ENCODE results near the gene TAC4. TPM values are rescaled to one million over a fixed set of nuclear protein-coding genes. Genes with fewer than 3 reads are reported as not detected.

Gene TAC4
- total RNA-seq, 4 donors from 2014 or later, result not detected

- H3K9me3 ChIP-seq, result no peaks in the 10 kb centered on the region
- WGBS, 2 donors, result 72 to 75% methylated on average over 4 of the region's 4 CpGs
- H3K27ac ChIP-seq, result no peak overlapping the region
- DNase-seq (ENCODE audit: low spot score in 2 of 2), result no peak
- TF ChIP-seq POLR2A (IDR thresholded peaks at IDR 0.05), result no peak
- TF ChIP-seq CTCF (IDR thresholded peaks at IDR 0.05), result no peak
- TF ChIP-seq EP300 (IDR thresholded peaks at IDR 0.05), result no peak
- no peaks in the 10 kb centered on the region for H3K27me3 ChIP-seq
- H3K4me3 ChIP-seq, result no peak overlapping the region
- peaks cover 0 to 19% (median 1%) of the 10 kb centered on the region in 4 donors for H3K4me1 ChIP-seq
- peaks cover 0 to 72% (median 14%) of the 10 kb centered on the region in 3 donors for H3K36me3 ChIP-seq
Measured at GRCh38 chr17:49809056-49809455, 38.8 kb downstream of the TAC4 start.

GRCh38 chr17:49798738-49799137, 49.1 kb downstream of the TAC4 start:
- H3K4me1 ChIP-seq, result peaks cover 0 to 28% (median 0%) of the 10 kb centered on the region in 4 donors
- 79 to 90% methylated on average over 2 of the region's 2 CpGs for WGBS, 2 donors
- DNase-seq (ENCODE audit: low spot score in 2 of 2), result no peak
- H3K9me3 ChIP-seq, result no peaks in the 10 kb centered on the region
- TF ChIP-seq EP300 (IDR thresholded peaks at IDR 0.05), result no peak
- TF ChIP-seq CTCF (IDR thresholded peaks at IDR 0.05), result no peak
- TF ChIP-seq POLR2A (IDR thresholded peaks at IDR 0.05), result no peak
- no peak overlapping the region for H3K27ac ChIP-seq
- H3K27me3 ChIP-seq, result no peaks in the 10 kb centered on the region
- H3K4me3 ChIP-seq, result no peak overlapping the region
- peaks cover 7 to 90% (median 9%) of the 10 kb centered on the region in 3 donors for H3K36me3 ChIP-seq

- H3K27me3 ChIP-seq, result no peaks in the 10 kb centered on the region
- H3K4me3 ChIP-seq, result no peak overlapping the region
- TF ChIP-seq POLR2A (IDR thresholded peaks at IDR 0.05), result no peak
- no peak for TF ChIP-seq CTCF (IDR thresholded peaks at IDR 0.05)
- no peak for TF ChIP-seq EP300 (IDR thresholded peaks at IDR 0.05)
- DNase-seq (ENCODE audit: low spot score in 2 of 2), result no peak
- H3K9me3 ChIP-seq, result no peaks in the 10 kb centered on the region
- H3K4me1 ChIP-seq, result peaks cover 0 to 32% (median 3%) of the 10 kb centered on the region in 4 donors
- WGBS, 2 donors, result 78 to 82% methylated on average over 8 of the region's 8 CpGs
- no peak overlapping the region for H3K27ac ChIP-seq
- H3K36me3 ChIP-seq, result peaks cover 7 to 90% (median 14%) of the 10 kb centered on the region in 3 donors
Measured at GRCh38 chr17:49798182-49798581, 49.7 kb downstream of the TAC4 start.

GRCh38 chr17:49795372-49795771, 52.5 kb downstream of the TAC4 start:
- H3K36me3 ChIP-seq, result peaks cover 7 to 78% (median 21%) of the 10 kb centered on the region in 3 donors
- TF ChIP-seq POLR2A (IDR thresholded peaks at IDR 0.05) (no peak), EP300 (IDR thresholded peaks at IDR 0.05) (no peak), CTCF (IDR thresholded peaks at IDR 0.05) (no peak)
- no peaks in the 10 kb centered on the region for H3K9me3 ChIP-seq
- WGBS, 2 donors, result 70 to 89% methylated on average over 5 of the region's 5 CpGs
- no peak for DNase-seq (ENCODE audit: low spot score in 2 of 2)
- no peaks in the 10 kb centered on the region for H3K27me3 ChIP-seq
- peaks cover 0 to 60% (median 13%) of the 10 kb centered on the region in 4 donors for H3K4me1 ChIP-seq
- no peak overlapping the region for H3K4me3 ChIP-seq
- no peak overlapping the region for H3K27ac ChIP-seq

DNA sequence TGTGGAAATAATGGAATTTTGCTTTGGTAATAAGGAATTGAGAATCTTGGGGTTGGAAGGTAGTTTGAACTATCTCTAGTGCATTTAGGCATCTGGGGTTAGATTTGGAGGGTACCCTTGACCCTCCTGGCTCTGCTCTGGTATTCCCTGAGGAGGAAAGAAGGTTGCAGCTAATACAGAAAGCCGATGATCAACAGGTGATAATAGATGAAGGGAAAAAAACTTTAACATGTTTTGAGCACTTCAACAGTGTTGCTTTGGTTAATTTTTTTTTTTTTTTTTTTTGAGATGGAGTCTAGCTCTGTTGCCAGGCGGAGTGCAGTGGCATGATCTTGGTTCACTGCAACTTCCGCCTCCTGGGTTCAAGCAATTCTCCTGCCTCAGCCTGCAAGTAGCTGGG, 54.6 kb downstream of the TAC4 start:
- no peaks in the 10 kb centered on the region for H3K27me3 ChIP-seq
- no peaks in the 10 kb centered on the region for H3K9me3 ChIP-seq
- no peak overlapping the region for H3K27ac ChIP-seq
- H3K4me1 ChIP-seq, result peaks cover 0 to 60% (median 24%) of the 10 kb centered on the region in 4 donors
- H3K36me3 ChIP-seq, result peaks cover 6 to 60% (median 14%) of the 10 kb centered on the region in 3 donors
- 91 to 94% methylated on average over 3 of the region's 3 CpGs for WGBS, 2 donors
- H3K4me3 ChIP-seq, result no peak overlapping the region
- no peak for DNase-seq (ENCODE audit: low spot score in 2 of 2)
- no peak for TF ChIP-seq CTCF (IDR thresholded peaks at IDR 0.05)
- no peak for TF ChIP-seq EP300 (IDR thresholded peaks at IDR 0.05)
- no peak for TF ChIP-seq POLR2A (IDR thresholded peaks at IDR 0.05)

Measured in tibial nerve (tissue), 4 donors.